ENCODE results near the gene LIN52. TPM values are rescaled to one million over a fixed set of nuclear protein-coding genes. Genes with fewer than 3 reads are reported as not detected.
"Not testable (repeated sequence)": the region's sequence is repeated elsewhere in the genome, so short reads cannot be mapped to it uniquely, and the experiment has no call there.

LIN52 gene
- total RNA-seq, 1 donor from 2014 or later = 11.7 TPM

- no peak for DNase-seq (ENCODE audit: extremely low read depth, low read depth, low spot score)
These were observed 20.6 kb downstream of the LIN52 start for GRCh38 chr14:74105381-74105780.

- no peak for DNase-seq (ENCODE audit: extremely low read depth, low read depth, low spot score)
These were observed 24.6 kb downstream of the LIN52 start for GRCh38 chr14:74109369-74109768.

GRCh38 chr14:74111395-74112216 lies 26.9 kb downstream of the LIN52 start:
- DNase-seq (ENCODE audit: extremely low read depth, low read depth, low spot score) = peak; percentile 36

GRCh38 chr14:74125487-74125886 lies 40.7 kb downstream of the LIN52 start:
- not testable (repeated sequence) for DNase-seq (ENCODE audit: extremely low read depth, low read depth, low spot score)

GRCh38 chr14:74126315-74127013 lies 41.7 kb downstream of the LIN52 start:
- DNase-seq (ENCODE audit: extremely low read depth, low read depth, low spot score) = no peak

- no peak for DNase-seq (ENCODE audit: extremely low read depth, low read depth, low spot score)
These were observed 42.9 kb downstream of the LIN52 start for GRCh38 chr14:74127634-74128033.

GRCh38 chr14:74133833-74134481 lies 49.2 kb downstream of the LIN52 start:
- DNase-seq (ENCODE audit: extremely low read depth, low read depth, low spot score) = no peak

- no peak for DNase-seq (ENCODE audit: extremely low read depth, low read depth, low spot score)
These were observed 49.7 kb downstream of the LIN52 start for GRCh38 chr14:74134484-74134883.

- no peak for DNase-seq (ENCODE audit: extremely low read depth, low read depth, low spot score)
These were observed 50.7 kb downstream of the LIN52 start for GRCh38 chr14:74135426-74135825.

GRCh38 chr14:74140374-74140850 lies 55.7 kb downstream of the LIN52 start:
- no peak for DNase-seq (ENCODE audit: extremely low read depth, low read depth, low spot score)

- DNase-seq (ENCODE audit: extremely low read depth, low read depth, low spot score) = no peak
These were observed 56.9 kb downstream of the LIN52 start for GRCh38 chr14:74141703-74142102.

GRCh38 chr14:74142523-74142922 lies 57.8 kb downstream of the LIN52 start:
- no peak for DNase-seq (ENCODE audit: extremely low read depth, low read depth, low spot score)

GRCh38 chr14:74144789-74145188 lies 60.0 kb downstream of the LIN52 start:
- no peak for DNase-seq (ENCODE audit: extremely low read depth, low read depth, low spot score)

- DNase-seq (ENCODE audit: extremely low read depth, low read depth, low spot score) = no peak
These were observed 62.8 kb downstream of the LIN52 start for GRCh38 chr14:74147571-74147970.

GRCh38 chr14:74148705-74149104 lies 63.9 kb downstream of the LIN52 start:
- no peak for DNase-seq (ENCODE audit: extremely low read depth, low read depth, low spot score)

GRCh38 chr14:74155287-74155686 lies 70.5 kb downstream of the LIN52 start:
- DNase-seq (ENCODE audit: extremely low read depth, low read depth, low spot score) = no peak

GRCh38 chr14:74155749-74156148 lies 71.0 kb downstream of the LIN52 start:
- no peak for DNase-seq (ENCODE audit: extremely low read depth, low read depth, low spot score)

- no peak for DNase-seq (ENCODE audit: extremely low read depth, low read depth, low spot score)
These were observed 76.0 kb downstream of the LIN52 start for GRCh38 chr14:74160763-74161162.

GRCh38 chr14:74161526-74162158 lies 76.9 kb downstream of the LIN52 start:
- DNase-seq (ENCODE audit: extremely low read depth, low read depth, low spot score) = no peak

GRCh38 chr14:74169906-74170305 lies 85.2 kb downstream of the LIN52 start:
- DNase-seq (ENCODE audit: extremely low read depth, low read depth, low spot score) = no peak

GRCh38 chr14:74176400-74176793 lies 91.6 kb downstream of the LIN52 start:
- no peak for DNase-seq (ENCODE audit: extremely low read depth, low read depth, low spot score)
